Left lung (tissue), 10 donors: ENCODE results near the gene PDLIM5. TPM values are rescaled to one million over a fixed set of nuclear protein-coding genes. Genes with fewer than 3 reads are reported as not detected.

Experiments
- ATAC-seq: fragments of 200-7000 bp; cut with Tn5 transposase; one replicate; pipeline ENCODE4 v1.9.1; 2020; ENCODE audit warnings: moderate library complexity
- DNase-seq, 4 donors: peaks; one replicate each; pipeline ENCODE4 v3.0.0-alpha.2; 2013 to 2020
- H3K27ac ChIP-seq, 2 donors: fragments of 200-600 bp; sonication (generic) in 1 of 2; one replicate each; pipeline versions ENCODE4 v1.5.0 to v1.8.0; 2020 to 2021
- H3K27me3 ChIP-seq, 2 donors: fragments of 200-600 bp; sonication (generic) in 1 of 2; one replicate each; pipeline versions ENCODE4 v1.5.0 to v1.8.0; 2020 to 2021
- H3K36me3 ChIP-seq, 2 donors: fragments of 200-600 bp; sonication (generic) in 1 of 2; one replicate each; pipeline versions ENCODE4 v1.5.0 to v1.8.0; 2020 to 2021
- H3K4me1 ChIP-seq, 2 donors: fragments of 200-600 bp; one replicate each; pipeline ENCODE4 v1.8.0; 2021
- H3K4me3 ChIP-seq, 2 donors: fragments of 200-600 bp; sonication (generic) in 1 of 2; one replicate each; pipeline versions ENCODE4 v1.5.0 to v1.8.0; 2020 to 2021; ENCODE audit warnings: mild to moderate bottlenecking in 1 of 2
- H3K9me3 ChIP-seq, 2 donors: fragments of 200-600 bp; sonication (generic) in 1 of 2; one replicate each; pipeline versions ENCODE4 v1.5.0 to v1.8.0; 2020 to 2021
- intact Hi-C, 2 donors: fragments of 100-400 bp; cut with DNase I; formaldehyde crosslinking; loops; one replicate each; pipeline versions ENCODE4 v1.11.2 to v1.14.2; 2022
- polyA plus RNA-seq, 6 donors: library from polyadenylated mRNA; unstranded; fragments of 120-200 nt; gene quantifications; one replicate each; pipeline ENCODE4 v1.2.1, GENCODE V29; 2013; ENCODE audit not compliant: insufficient read length in 6 of 6
- total RNA-seq, 2 donors: library from RNA; stranded (reverse); fragmentation: NEBNext Ultra II Directional; extraction: Animal tissue kit (Norgen Biotek cat#: 25700); gene quantifications; one replicate each; pipeline ENCODE4 v1.2.1, GENCODE V29; 2021
- TF ChIP-seq, protein P1 (sequence below), 2 donors: fragments of 200-600 bp; sonication (generic) in 1 of 2; IDR thresholded peaks; one replicate each; pipeline versions ENCODE4 v1.5.0 to v1.8.0; 2021; ENCODE audit warnings: antibody characterized with exemption in 2 of 2
- donor health status: DM: no; HTN: yes; CAD: no.
- donor health status: DM: no; HTN: no; CAD: no.

Gene PDLIM5
- total and polyA plus RNA-seq, 8 donors: 18.3 to 105 (median 20.3) TPM

DNA sequence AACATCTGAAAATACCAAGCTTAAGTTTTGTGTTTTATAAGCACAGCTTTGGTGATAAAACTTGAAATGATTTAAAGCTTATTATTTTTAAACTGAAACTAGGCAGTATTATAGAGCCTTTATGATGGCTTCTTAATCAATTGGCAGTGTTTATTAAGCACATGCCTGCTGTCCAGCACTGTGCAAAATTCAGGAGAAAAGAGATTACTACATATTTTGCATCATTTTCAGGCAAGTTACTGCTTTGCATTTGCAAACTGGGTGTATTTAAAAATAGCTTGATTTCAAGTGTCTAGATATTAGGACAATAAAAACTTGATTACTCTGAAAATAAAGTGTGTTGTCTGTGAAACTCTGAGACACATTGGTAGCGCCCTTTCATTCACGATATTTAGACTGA, 126.5 kb downstream of the PDLIM5 start:
- peaks cover 0 to 11% of the 10 kb centered on the region in 2 donors for H3K36me3 ChIP-seq
- no peak overlapping the region for H3K27ac ChIP-seq
- no peaks in the 10 kb centered on the region for H3K9me3 ChIP-seq
- DNase-seq (no peak), ATAC-seq (no peak)
- TF ChIP-seq, protein P1, sequence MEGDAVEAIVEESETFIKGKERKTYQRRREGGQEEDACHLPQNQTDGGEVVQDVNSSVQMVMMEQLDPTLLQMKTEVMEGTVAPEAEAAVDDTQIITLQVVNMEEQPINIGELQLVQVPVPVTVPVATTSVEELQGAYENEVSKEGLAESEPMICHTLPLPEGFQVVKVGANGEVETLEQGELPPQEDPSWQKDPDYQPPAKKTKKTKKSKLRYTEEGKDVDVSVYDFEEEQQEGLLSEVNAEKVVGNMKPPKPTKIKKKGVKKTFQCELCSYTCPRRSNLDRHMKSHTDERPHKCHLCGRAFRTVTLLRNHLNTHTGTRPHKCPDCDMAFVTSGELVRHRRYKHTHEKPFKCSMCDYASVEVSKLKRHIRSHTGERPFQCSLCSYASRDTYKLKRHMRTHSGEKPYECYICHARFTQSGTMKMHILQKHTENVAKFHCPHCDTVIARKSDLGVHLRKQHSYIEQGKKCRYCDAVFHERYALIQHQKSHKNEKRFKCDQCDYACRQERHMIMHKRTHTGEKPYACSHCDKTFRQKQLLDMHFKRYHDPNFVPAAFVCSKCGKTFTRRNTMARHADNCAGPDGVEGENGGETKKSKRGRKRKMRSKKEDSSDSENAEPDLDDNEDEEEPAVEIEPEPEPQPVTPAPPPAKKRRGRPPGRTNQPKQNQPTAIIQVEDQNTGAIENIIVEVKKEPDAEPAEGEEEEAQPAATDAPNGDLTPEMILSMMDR (IDR thresholded peaks at IDR 0.05): no peak
- peaks cover 4% of the 10 kb centered on the region in 2 donors for H3K4me1 ChIP-seq
- H3K4me3 ChIP-seq: no peak overlapping the region
- intact Hi-C loops: no loop called here
- H3K27me3 ChIP-seq: no peaks in the 10 kb centered on the region

DNA sequence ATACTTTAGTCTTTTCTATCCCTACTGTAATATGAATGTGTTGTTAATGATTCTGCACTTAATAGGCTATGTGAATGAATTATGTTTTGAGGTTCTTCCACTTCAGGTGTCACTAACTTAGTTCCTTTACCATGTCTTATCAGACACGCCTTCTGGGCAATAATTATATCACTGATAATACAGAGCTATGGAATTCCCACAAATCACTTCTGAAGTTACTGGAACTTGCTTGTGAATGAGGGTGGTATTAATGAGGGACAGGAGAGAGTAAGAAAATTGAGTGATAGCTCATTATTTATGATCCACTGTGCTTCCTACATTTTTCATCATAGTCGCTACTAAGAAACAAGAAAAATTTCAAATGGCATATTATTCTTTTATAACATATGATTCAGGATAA, 130.0 kb downstream of the PDLIM5 start:
- DNase-seq: no peak
- intact Hi-C loops: no loop called here
- Histone ChIP-seq H3K9me3 (no peaks in the 10 kb centered on the region), H3K4me3 (no peak overlapping the region), H3K27me3 (no peaks in the 10 kb centered on the region), H3K4me1 (peaks cover 4% of the 10 kb centered on the region in 2 donors), H3K27ac (no peak overlapping the region), H3K36me3 (peaks cover 0 to 15% of the 10 kb centered on the region in 2 donors)
- no peak for ATAC-seq
- TF ChIP-seq, protein P1 (IDR thresholded peaks at IDR 0.05): no peak

DNA sequence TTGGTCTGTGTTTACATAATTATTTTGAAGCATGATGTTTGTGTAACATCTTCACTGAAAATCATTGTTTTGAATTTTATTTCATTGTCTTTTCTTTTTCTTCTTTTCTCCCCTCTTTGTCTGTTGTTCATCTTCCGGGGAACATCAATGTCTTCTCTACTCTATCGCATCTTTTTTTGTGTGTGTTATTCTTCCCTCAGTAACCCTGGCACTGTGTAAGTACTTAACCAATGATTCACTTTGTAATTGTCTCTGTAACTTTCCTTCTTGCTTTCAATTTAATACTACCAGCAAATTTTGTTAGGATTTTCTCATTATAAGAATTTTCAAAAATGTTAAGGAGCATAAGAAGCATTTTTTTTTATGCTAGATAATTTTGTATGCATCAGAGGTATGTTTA, 130.8 kb downstream of the PDLIM5 start:
- TF ChIP-seq, protein P1 (IDR thresholded peaks at IDR 0.05): no peak
- H3K36me3 ChIP-seq: peaks cover 0 to 17% of the 10 kb centered on the region in 2 donors
- H3K4me1 ChIP-seq: no peaks in the 10 kb centered on the region
- H3K27ac ChIP-seq: no peak overlapping the region
- no peaks in the 10 kb centered on the region for H3K27me3 ChIP-seq
- ATAC-seq: no peak
- no peaks in the 10 kb centered on the region for H3K9me3 ChIP-seq
- H3K4me3 ChIP-seq: no peak overlapping the region
- intact Hi-C loops: no loop called here
- DNase-seq: no peak

DNA sequence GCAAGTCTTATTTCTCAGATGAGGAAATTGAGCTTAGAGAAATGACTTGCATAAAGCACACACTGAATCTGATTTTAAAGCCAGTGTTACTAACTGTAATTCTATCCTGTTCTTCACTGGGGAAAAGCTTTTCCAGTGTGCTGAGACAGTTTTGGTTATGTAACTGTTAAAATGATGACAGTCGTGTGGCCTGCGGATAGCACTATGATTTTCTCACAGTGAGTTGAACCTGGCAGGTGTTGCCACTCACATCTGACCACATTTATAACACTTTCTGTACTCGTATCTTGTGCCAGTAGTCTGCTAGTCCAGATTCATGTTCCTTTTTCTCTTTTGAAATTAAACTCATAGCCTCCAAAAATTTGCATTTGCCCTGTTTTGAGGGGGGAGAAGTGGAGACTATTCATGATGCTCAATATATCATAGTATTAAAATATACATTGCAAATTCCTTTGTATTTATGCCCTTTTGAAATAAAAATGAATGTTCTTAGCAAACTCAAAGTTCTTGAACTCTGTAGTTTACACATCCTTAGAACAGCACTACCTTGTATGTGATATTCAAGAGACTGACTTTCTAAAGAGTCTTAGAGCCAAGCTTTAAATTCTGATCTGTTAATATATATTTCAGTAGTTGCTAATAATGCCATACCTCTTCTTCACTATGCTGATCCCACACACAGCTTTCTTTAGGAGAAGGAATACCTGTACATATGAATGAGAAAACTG, 132.3 kb downstream of the PDLIM5 start:
- DNase-seq (no peak), ATAC-seq (no peak)
- H3K27ac ChIP-seq: no peak overlapping the region
- H3K4me1 ChIP-seq: no peaks in the 10 kb centered on the region
- TF ChIP-seq, protein P1 (IDR thresholded peaks at IDR 0.05): no peak
- intact Hi-C loops: no loop called here
- H3K27me3 ChIP-seq: no peaks in the 10 kb centered on the region
- H3K36me3 ChIP-seq: peaks cover 0 to 17% of the 10 kb centered on the region in 2 donors
- no peak overlapping the region for H3K4me3 ChIP-seq
- no peaks in the 10 kb centered on the region for H3K9me3 ChIP-seq

DNA sequence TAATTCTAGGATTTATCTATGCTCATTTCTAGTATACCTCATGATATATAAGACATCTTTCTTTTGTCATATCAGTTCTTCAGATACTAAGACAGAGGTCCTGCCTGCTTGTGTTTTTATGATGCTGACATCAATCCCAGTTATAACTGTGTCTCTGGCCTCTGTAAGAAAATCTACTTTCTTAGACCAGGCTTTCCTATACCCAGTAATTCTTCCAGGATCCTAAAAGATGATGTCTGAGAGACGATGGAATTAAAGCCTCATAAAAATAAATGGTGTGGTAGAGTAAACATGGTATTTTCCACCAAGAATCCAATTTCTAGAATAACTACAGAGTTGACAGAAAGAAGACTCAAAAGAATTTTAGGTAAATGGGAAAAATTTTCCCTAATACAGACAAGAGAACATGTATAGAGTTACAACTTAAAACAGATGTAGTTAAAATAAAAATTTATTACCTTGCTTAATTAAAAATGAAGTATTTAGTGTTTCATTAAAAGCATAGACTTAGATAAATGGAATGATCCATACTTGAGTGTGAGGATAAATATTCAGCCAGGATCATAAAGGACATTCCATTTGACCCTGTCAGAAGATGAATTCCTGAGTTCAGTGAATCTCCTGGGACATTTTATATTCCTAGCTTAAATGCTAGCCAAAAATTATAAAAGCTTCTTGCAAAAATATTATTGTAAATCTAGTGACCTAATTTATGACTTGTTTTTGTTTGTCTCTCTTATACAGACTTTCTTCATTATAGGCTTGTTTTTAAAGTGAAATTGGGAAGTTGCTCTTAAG, 137.4 kb downstream of the PDLIM5 start:
- no peak overlapping the region for H3K4me3 ChIP-seq
- no peak for DNase-seq
- H3K4me1 ChIP-seq: no peaks in the 10 kb centered on the region
- TF ChIP-seq, protein P1 (IDR thresholded peaks at IDR 0.05): no peak
- no peaks in the 10 kb centered on the region for H3K27me3 ChIP-seq
- no peak for ATAC-seq
- intact Hi-C loops: no loop called here
- no peak overlapping the region for H3K27ac ChIP-seq
- H3K36me3 ChIP-seq: peaks cover 0 to 26% of the 10 kb centered on the region in 2 donors
- no peaks in the 10 kb centered on the region for H3K9me3 ChIP-seq
